HEK293T (cell line): ENCODE results near the gene MDK.
A peak's percentile ranks its signal among the peaks of the same experiment; 100 is the strongest.

ENCODE experiments used
- CTCF ChIA-PET: fragments of 350-600 bp; formaldehyde crosslinking; extraction: SDS; loops from one replicate; lab custom pipeline; 2021; ENCODE audit warnings: antibody characterized with exemption, inconsistent platforms; lab: Yijun Ruan, JAX
- POLR2A ChIA-PET: fragments of 350-600 bp; formaldehyde crosslinking; extraction: SDS; loops from one replicate; lab custom pipeline; 2020; ENCODE audit warnings: antibody characterized with exemption, inconsistent platforms; lab: Yijun Ruan, JAX
- DNase-seq: peaks from one replicate; pipeline ENCODE4 v3.0.0; 2012; ENCODE audit warnings: mixed read lengths; ENCODE audit errors: extremely low spot score
- ARNT ChIP-seq: fragments of 450-650 bp; IDR thresholded peaks from 2 replicates; pipeline ENCODE4 v1.6.1; 2017; ENCODE audit warnings: mild to moderate bottlenecking
- BHLHE40 ChIP-seq: fragments of 450-650 bp; IDR thresholded peaks from 2 replicates; pipeline ENCODE4 v1.6.1; 2016; ENCODE audit warnings: mild to moderate bottlenecking, moderate library complexity, borderline replicate concordance
- CTBP1 ChIP-seq: fragments of 450-650 bp; IDR thresholded peaks from 2 replicates; pipeline ENCODE4 v1.6.1; 2016; ENCODE audit warnings: borderline replicate concordance
- ELF4 ChIP-seq: fragments of 450-650 bp; IDR thresholded peaks from 2 replicates; pipeline ENCODE4 v1.6.1; 2017; ENCODE audit warnings: antibody characterized with exemption
- FOXA1 ChIP-seq: fragments of 450-650 bp; IDR thresholded peaks from 2 replicates; pipeline ENCODE4 v1.6.1; 2016; ENCODE audit warnings: mild to moderate bottlenecking
- FOXK2 ChIP-seq: fragments of 450-650 bp; IDR thresholded peaks from 2 replicates; pipeline ENCODE4 v1.6.1; 2016; ENCODE audit warnings: mild to moderate bottlenecking
- FOXM1 ChIP-seq: fragments of 450-650 bp; IDR thresholded peaks from 2 replicates; pipeline ENCODE4 v1.6.1; 2017; ENCODE audit warnings: mild to moderate bottlenecking, borderline replicate concordance
- HDGF ChIP-seq: fragments of 450-650 bp; IDR thresholded peaks from 2 replicates; pipeline ENCODE4 v1.6.1; 2017; ENCODE audit warnings: antibody characterized with exemption, borderline replicate concordance
- L3MBTL2 ChIP-seq: fragments of 450-650 bp; conservative IDR thresholded peaks from 2 replicates; pipeline ENCODE4 v1.6.1; 2016; ENCODE audit warnings: mild to moderate bottlenecking
- LEF1 ChIP-seq: fragments of 450-650 bp; IDR thresholded peaks from 2 replicates; pipeline ENCODE4 v1.6.1; 2017; ENCODE audit warnings: mild to moderate bottlenecking, borderline replicate concordance
- NFRKB ChIP-seq: fragments of 450-650 bp; IDR thresholded peaks from 2 replicates; pipeline ENCODE4 v1.6.1; 2016; ENCODE audit warnings: mild to moderate bottlenecking, moderate library complexity
- SP1 ChIP-seq: fragments of 450-650 bp; IDR thresholded peaks from 2 replicates; pipeline ENCODE4 v1.6.1; 2017
- SUZ12 ChIP-seq: fragments of 450-650 bp; IDR thresholded peaks from 2 replicates; pipeline ENCODE4 v1.6.1; 2016; ENCODE audit warnings: mild to moderate bottlenecking
- TARDBP ChIP-seq: fragments of 450-650 bp; IDR thresholded peaks from 2 replicates; pipeline ENCODE4 v1.6.1; 2016
- ZNF384 ChIP-seq: fragments of 450-650 bp; IDR thresholded peaks from 2 replicates; pipeline ENCODE4 v1.6.1; 2016
- TF ChIP-seq, protein P1 (sequence below): fragments of 450-650 bp; IDR thresholded peaks from 2 replicates; pipeline ENCODE4 v1.6.1; 2016

Gene MDK

DNA sequence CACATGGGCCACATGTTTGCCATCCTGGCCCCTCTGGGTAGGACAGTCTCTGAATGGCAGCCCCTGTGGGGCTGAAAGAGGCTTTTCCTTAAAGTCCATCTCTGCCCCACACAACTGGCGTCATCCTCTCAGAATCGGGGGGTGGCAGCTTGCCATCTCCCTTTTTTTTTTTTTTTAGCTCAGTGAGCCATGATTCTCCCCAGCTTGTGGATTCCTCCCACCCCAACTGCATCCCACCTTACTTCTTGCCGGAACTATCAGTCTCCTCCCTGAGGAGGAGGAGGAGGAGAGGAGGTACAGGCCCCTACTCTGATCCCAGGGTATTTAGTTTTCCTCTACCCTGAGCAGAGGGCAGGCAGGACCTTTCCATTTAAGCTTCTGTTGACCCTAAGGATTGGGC, 30.8 kb upstream of the MDK start:
- POLR2A ChIA-PET, result interaction anchor here (1.3 to 1.7 kb wide), 2 partner anchors 10 to 107 kb away, joined by 3 to 7 read pairs; no protein-coding TSS in a partner anchor
- CTCF ChIA-PET, result interaction anchor here (1.6 to 2.2 kb wide), 2 partner anchors 10 to 15 kb away, joined by 11 to 14 read pairs; no protein-coding TSS in a partner anchor
- TF ChIP-seq CTBP1 (no peak), SUZ12 (no peak), FOXM1 (no peak), ZNF384 (no peak), FOXA1 (no peak), NFRKB (no peak), FOXK2 (no peak), ARNT (no peak), ELF4 (no peak), BHLHE40 (no peak), SP1 (no peak), LEF1 (no peak), HDGF (no peak)
- TF ChIP-seq, protein P1, sequence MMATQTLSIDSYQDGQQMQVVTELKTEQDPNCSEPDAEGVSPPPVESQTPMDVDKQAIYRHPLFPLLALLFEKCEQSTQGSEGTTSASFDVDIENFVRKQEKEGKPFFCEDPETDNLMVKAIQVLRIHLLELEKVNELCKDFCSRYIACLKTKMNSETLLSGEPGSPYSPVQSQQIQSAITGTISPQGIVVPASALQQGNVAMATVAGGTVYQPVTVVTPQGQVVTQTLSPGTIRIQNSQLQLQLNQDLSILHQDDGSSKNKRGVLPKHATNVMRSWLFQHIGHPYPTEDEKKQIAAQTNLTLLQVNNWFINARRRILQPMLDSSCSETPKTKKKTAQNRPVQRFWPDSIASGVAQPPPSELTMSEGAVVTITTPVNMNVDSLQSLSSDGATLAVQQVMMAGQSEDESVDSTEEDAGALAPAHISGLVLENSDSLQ, result no peak
- no peak for DNase-seq

DNA sequence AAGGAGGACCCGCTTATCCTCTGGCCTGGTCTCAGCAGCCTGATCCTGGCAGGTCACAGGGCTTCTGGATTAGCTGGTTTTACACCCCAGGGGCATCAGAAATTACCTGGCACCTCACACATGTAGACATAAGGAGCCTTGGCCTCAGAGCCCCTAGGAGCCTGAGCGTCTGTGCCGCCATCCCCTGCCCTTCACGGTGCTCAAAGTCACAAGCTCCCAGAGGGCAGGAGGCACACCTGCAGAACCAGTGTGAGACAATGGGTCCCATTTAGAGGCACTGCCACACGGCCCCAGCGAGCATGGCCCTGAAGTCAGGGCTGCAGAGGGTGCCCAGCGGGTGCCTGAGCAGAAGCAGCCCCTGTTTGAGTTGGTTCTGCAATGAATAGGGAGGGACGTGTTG, 30.3 kb upstream of the MDK start:
- no peak for TF ChIP-seq LEF1
- no peak for TF ChIP-seq ARNT
- no peak for TF ChIP-seq CTBP1
- TF ChIP-seq ZNF384, result no peak
- no peak for TF ChIP-seq SUZ12
- TF ChIP-seq, protein P1, result no peak
- no peak for TF ChIP-seq SP1
- TF ChIP-seq ELF4, result no peak
- TF ChIP-seq NFRKB, result no peak
- TF ChIP-seq FOXA1, result no peak
- no peak for TF ChIP-seq FOXK2
- ChIA-PET POLR2A (no interaction called here), CTCF (interaction anchor here (0.6 to 2.2 kb wide), 7 partner anchors 10 to 953 kb away, joined by 3 to 14 read pairs (median 6); no protein-coding TSS in a partner anchor)
- DNase-seq, result no peak

DNA sequence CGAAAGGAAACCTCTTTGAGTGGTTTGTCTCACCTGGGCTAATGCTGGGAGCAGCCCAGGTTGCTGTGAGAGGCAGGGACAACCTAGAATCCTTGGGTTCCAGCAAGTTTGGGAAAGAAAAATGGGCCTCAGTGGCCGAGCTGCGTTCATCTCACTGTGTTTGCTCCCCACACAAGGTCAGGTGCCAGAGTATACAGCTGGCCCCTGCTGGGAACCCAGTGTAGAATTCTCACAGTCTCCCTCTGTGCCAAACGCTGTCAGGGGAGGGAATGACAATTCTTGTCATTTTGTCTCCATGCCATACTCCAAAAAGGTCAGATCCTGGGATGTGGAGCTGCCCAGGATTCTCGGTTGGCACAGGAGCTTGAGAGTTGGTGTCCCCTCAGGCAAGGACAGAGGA, 29.9 kb upstream of the MDK start:
- ChIA-PET CTCF (interaction anchor here (0.6 to 2.2 kb wide), 15 partner anchors 9 to 952 kb away, joined by 3 to 30 read pairs (median 5); partner anchors contain the start of gene CHRM4), POLR2A (interaction anchor here (0.9 to 1.6 kb wide), 4 partner anchors 10 to 108 kb away, joined by 3 to 7 read pairs (median 4); no protein-coding TSS in a partner anchor)

DNA sequence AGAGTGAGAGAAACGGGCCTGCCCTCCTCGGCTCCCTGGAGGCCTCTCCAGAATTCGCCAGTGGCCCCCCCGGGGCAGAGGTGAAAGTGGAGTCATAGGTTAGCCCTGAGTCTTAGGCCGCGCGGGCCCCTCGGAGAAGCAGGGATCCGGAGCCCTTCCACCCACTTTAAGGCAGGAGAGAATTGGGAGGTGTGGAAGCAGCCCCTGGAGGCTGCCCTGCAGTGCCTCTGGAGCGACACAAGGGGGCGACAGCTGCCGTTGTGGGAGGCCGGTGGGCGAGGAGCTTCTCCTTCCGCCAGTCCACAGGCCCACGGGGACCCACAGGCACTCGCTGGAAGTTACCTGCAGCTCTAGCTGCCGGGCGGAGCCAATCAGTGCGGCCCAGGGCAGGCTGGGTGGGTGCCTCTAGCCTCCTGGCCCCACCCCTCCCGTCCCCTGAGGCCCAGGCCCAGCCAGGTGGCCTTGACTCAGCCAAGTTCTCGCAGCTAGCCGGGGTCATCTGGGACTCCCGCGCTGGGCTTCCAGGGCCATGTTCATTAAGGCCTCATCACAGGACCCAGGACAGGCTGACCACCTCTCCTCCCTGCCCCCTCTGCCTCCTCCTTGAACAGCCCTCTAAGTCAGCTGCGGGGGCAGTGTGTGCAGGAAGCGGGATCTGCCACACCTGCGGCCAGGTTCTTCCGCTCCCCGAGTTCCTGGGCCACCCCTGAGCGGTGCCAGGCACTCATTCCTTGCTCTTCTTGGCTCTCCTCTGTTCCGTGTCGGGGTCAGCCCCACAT, 29.2 kb upstream of the MDK start:
- CTCF ChIA-PET, result interaction anchor here (0.7 to 2.2 kb wide), 17 partner anchors 9 to 266 kb away, joined by 3 to 30 read pairs (median 5); partner anchors contain the start of genes ATG13 and CHRM4
- POLR2A ChIA-PET, result interaction anchor here (0.9 to 1.6 kb wide), 4 partner anchors 9 to 109 kb away, joined by 3 to 7 read pairs (median 4); no protein-coding TSS in a partner anchor
- TF ChIP-seq CTBP1 (no peak), HDGF (0 out of 2 replicates have a peak, but pooled peaks have one; percentile 25)
- peak; percentile 79 for DNase-seq

More for the DNA sequence above, 29.9 kb upstream of the MDK start:
- TF ChIP-seq SP1, result no peak
- no peak for TF ChIP-seq FOXM1
- TF ChIP-seq NFRKB, result no peak
- TF ChIP-seq SUZ12, result no peak
- TF ChIP-seq BHLHE40, result no peak
- no peak for TF ChIP-seq ZNF384
- TF ChIP-seq, protein P1, result no peak
- no peak for TF ChIP-seq LEF1
- TF ChIP-seq FOXK2, result no peak
- TF ChIP-seq ELF4, result no peak
- TF ChIP-seq CTBP1, result no peak
- TF ChIP-seq FOXA1, result no peak
- no peak for TF ChIP-seq L3MBTL2
- TF ChIP-seq TARDBP, result no peak
- TF ChIP-seq ARNT, result no peak
- no peak for TF ChIP-seq HDGF
- no peak for DNase-seq

DNA sequence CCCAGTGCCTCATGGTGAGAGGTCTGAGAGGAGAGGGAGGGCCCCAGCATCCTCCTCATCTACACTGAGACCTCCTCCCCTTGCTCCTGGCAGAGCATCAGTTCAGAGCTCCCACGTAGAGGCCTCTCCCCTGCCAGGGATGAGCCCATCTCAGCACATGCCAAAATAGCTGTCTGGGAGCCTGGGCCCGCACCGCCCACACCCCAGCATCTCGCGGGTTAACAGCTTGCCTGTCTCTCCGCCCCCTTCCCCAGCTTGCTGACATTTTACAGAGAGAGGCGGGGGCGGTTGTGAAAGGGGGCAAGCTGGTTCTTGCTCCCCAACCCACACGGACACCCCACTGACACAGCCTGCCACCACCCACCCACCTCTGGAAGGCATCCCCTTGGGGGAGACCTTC, 27.8 kb upstream of the MDK start:
- no peak for DNase-seq
- CTCF ChIA-PET, result interaction anchor here (0.7 to 1.9 kb wide), 3 partner anchors 9 to 38 kb away, joined by 3 to 6 read pairs (median 3); no protein-coding TSS in a partner anchor
- TF ChIP-seq TARDBP, result no peak
- TF ChIP-seq SUZ12, result no peak
- TF ChIP-seq ELF4, result no peak
- POLR2A ChIA-PET, result no interaction called here

DNA sequence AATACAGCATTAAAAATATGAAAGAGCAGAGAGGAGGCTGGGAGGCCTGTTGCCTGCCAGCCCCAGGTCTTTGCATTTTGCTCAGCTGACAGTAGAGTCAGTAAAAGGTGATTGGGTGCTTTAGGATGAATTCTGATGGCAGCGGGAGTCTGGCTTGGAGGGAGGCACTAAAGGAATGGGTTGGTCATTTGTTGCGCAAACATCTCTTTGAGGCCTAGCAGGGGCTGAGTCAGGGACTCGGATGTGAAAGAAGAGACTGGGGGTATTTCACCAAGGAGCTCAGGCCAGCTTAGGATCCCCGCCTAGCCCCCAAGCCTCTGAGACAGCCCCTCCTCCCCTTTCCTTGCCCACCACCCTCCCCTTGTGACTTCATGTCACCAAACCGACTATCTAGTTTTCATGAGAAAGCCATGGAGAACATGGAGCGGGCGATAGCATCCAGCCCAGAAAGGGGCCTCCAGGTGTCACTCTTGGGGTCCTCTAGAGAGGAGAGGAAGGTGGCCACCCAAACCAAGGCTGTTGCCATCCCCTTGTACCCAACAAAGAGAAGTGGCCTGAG, 24.5 kb upstream of the MDK start:
- DNase-seq, result no peak
- CTCF ChIA-PET, result interaction anchor here (1.0 kb wide), 1 partner anchor 8 kb away, joined by 3 read pairs; no protein-coding TSS in a partner anchor
- POLR2A ChIA-PET, result no interaction called here
- TF ChIP-seq FOXM1, result no peak
- no peak for TF ChIP-seq FOXA1
- no peak for TF ChIP-seq ARNT
- TF ChIP-seq, protein P1, result no peak
- no peak for TF ChIP-seq L3MBTL2
- no peak for TF ChIP-seq BHLHE40
- TF ChIP-seq LEF1, result no peak
- no peak for TF ChIP-seq CTBP1
- TF ChIP-seq TARDBP, result no peak
- TF ChIP-seq ZNF384, result no peak
- no peak for TF ChIP-seq FOXK2
- TF ChIP-seq SUZ12, result no peak
- TF ChIP-seq HDGF, result no peak
- TF ChIP-seq SP1, result no peak
- no peak for TF ChIP-seq ELF4
- TF ChIP-seq NFRKB, result no peak
